HepG2 (cell line): ENCODE measurements around the gene ZNF740. TPM values are rescaled to one million over a fixed set of nuclear protein-coding genes. Genes with fewer than 3 reads are reported as not detected.

ENCODE experiments used
- FOXP4 ChIP-seq: sonication (generic); formaldehyde crosslinking; IDR thresholded peaks from 2 replicates; pipeline ENCODE4 v1.4.0; 2020; ENCODE audit warnings: missing genetic modification reagents
- GMEB2 ChIP-seq: IDR thresholded peaks from 2 replicates; pipeline ENCODE4 v1.6.1; 2016; ENCODE audit warnings: missing biosample characterization, missing genetic modification reagents, low read depth
- JDP2 ChIP-seq: sonication (generic); formaldehyde crosslinking; IDR thresholded peaks from 2 replicates; pipeline ENCODE4 v1.8.1; 2022; ENCODE audit warnings: missing genetic modification reagents, borderline replicate concordance
- LCORL ChIP-seq, 2 experiments: fragments of 450-650 bp in 1 of 2; sonication (generic) in 1 of 2; formaldehyde crosslinking in 1 of 2; IDR thresholded peaks; 2 replicates each; pipeline versions ENCODE4 v1.5.0 to v1.6.1; 2017 to 2020; ENCODE audit warnings: antibody characterized with exemption in 1 of 2, missing genetic modification reagents in 1 of 2
- NRL ChIP-seq: sonication (generic); formaldehyde crosslinking; IDR thresholded peaks from 2 replicates; pipeline ENCODE4 v1.5.0; 2020; ENCODE audit warnings: missing genetic modification reagents, mild to moderate bottlenecking, moderate library complexity, borderline replicate concordance
- SP5 ChIP-seq: IDR thresholded peaks from 2 replicates; pipeline ENCODE4 v1.6.1; 2016; ENCODE audit warnings: low read depth, borderline replicate concordance
- THRA ChIP-seq: sonication (generic); formaldehyde crosslinking; IDR thresholded peaks from 2 replicates; pipeline ENCODE4 v1.4.0; 2020; ENCODE audit warnings: missing genetic modification reagents, borderline replicate concordance
- ZFP36 ChIP-seq: fragments of 150-350 bp; IDR thresholded peaks from 2 replicates; pipeline ENCODE4 v1.6.1; 2018; ENCODE audit warnings: borderline replicate concordance, low read length, low read depth; ENCODE audit not compliant: partially characterized antibody
- ZMYM3 ChIP-seq: sonication (generic); formaldehyde crosslinking; IDR thresholded peaks from 2 replicates; pipeline ENCODE4 v1.5.1; 2020; ENCODE audit warnings: mild to moderate bottlenecking, missing genetic modification reagents
- ZNF281 ChIP-seq: sonication (generic); formaldehyde crosslinking; IDR thresholded peaks from 2 replicates; pipeline ENCODE4 v1.4.0; 2020; ENCODE audit warnings: missing genetic modification reagents, borderline replicate concordance
- ZNF562 ChIP-seq: sonication (generic); formaldehyde crosslinking; IDR thresholded peaks from 2 replicates; pipeline ENCODE4 v1.8.0; 2022; ENCODE audit warnings: missing genetic modification reagents, borderline replicate concordance
- ZNF710 ChIP-seq: sonication (generic); formaldehyde crosslinking; IDR thresholded peaks from 2 replicates; pipeline ENCODE4 v1.5.0; 2020; ENCODE audit warnings: mild to moderate bottlenecking, missing genetic modification reagents, borderline replicate concordance
- polyA plus RNA-seq, 8 experiments: library from polyadenylated mRNA; depleted of rRNA in 3 of 8; stranded (reverse) in 7 of 8; unstranded in 1 of 8; fragments of >200 nt; fragmentation: Illumina TruSeq in 4 of 8; extraction: Trizol in 4 of 8; gene quantifications; 2 replicates each; pipeline versions ENCODE4 v1.2.1 to v1.2.3, GENCODE V29; 2011 to 2016; ENCODE audit warnings: low read depth in 4 of 8, missing spikeins in 1 of 8, mixed read lengths in 1 of 8; ENCODE audit not compliant: insufficient read depth in 1 of 8
- total RNA-seq, 5 experiments: library from RNA; depleted of rRNA; stranded (reverse); fragments of >200 nt; fragmentation: Illumina TruSeq; extraction: Trizol; gene quantifications; 2 replicates each; pipeline ENCODE4 v1.2.3, GENCODE V29; 2016; ENCODE audit warnings: low read depth in 1 of 5

Gene ZNF740
- total and polyA plus RNA-seq, 2 of the 13 experiments (the other 11 are each of a cell fraction or from before 2014, with no cell fraction given), result 16.9 to 19.0 TPM

- TF ChIP-seq ZNF281 (CRISPR knock-in tag) (0 out of 2 replicates have a peak, but pooled peaks have one; percentile 6), ZNF562 (CRISPR knock-in tag) (no peak), LCORL (IDR thresholded peaks at IDR 0.05) (no peak), LCORL (CRISPR knock-in tag; IDR thresholded peaks at IDR 0.05) (0 out of 2 replicates have a peak, but pooled peaks have one; percentile 34), FOXP4 (CRISPR knock-in tag) (0 out of 2 replicates have a peak, but pooled peaks have one; percentile 15), ZNF710 (CRISPR knock-in tag) (no peak), JDP2 (CRISPR knock-in tag) (no peak), ZFP36 (no peak), SP5 (no peak), NRL (CRISPR knock-in tag) (no peak), THRA (no peak), GMEB2 (CRISPR knock-in tag) (no peak), ZMYM3 (CRISPR knock-in tag) (peak; percentile 77; the same call in 1 of the 2 replicates)
These were observed 19.2 kb upstream of the ZNF740 start (continued) for GRCh38 chr12:53161119-53161911.
